ENCODE results near the gene ZNF692. TPM values are rescaled to one million over a fixed set of nuclear protein-coding genes. Genes with fewer than 3 reads are reported as not detected.

The ZNF692 gene
- total RNA-seq, 4 donors from 2014 or later: 8.0 to 38.0 (median 13.9) TPM

- DNase-seq: peak in 1 of 2 donors; percentile 30
- no peak overlapping the region for H3K4me3 ChIP-seq
- in situ Hi-C loops (cut with MboI; ENCODE audit: low sequenced_read_pairs in 4 of 4) (no loop called here), intact Hi-C loops (cut with DNase I; ENCODE audit: low total_unique reads) (no loop called here)
- no peaks in the 10 kb centered on the region for H3K9me3 ChIP-seq
- H3K27ac ChIP-seq: no peak overlapping the region
- ATAC-seq: no peak
- H3K27me3 ChIP-seq: no peaks in the 10 kb centered on the region
- H3K36me3 ChIP-seq: peaks cover 0 to 47% of the 10 kb centered on the region in 2 donors
- no peak for TF ChIP-seq POLR2A (IDR thresholded peaks at IDR 0.05)
- TF ChIP-seq CTCF (IDR thresholded peaks at IDR 0.05 in 4 of 5, conservative IDR thresholded peaks at IDR 0.05 in 1 of 5): no peak
- H3K4me1 ChIP-seq: peaks cover 0 to 7% of the 10 kb centered on the region in 2 donors
These were observed 48.0 kb downstream of the ZNF692 start for GRCh38 chr1:248810727-248811513.

GRCh38 chr1:248810000-248810726 lies 48.7 kb downstream of the ZNF692 start:
- in situ Hi-C loops (cut with MboI; ENCODE audit: low sequenced_read_pairs in 4 of 4) (no loop called here), intact Hi-C loops (cut with DNase I; ENCODE audit: low total_unique reads) (no loop called here)
- no peak overlapping the region for H3K27ac ChIP-seq
- peaks cover 0 to 39% of the 10 kb centered on the region in 2 donors for H3K36me3 ChIP-seq
- no peaks in the 10 kb centered on the region for H3K9me3 ChIP-seq
- no peak overlapping the region for H3K4me3 ChIP-seq
- no peak for DNase-seq
- peaks cover 0 to 7% of the 10 kb centered on the region in 2 donors for H3K4me1 ChIP-seq
- TF ChIP-seq POLR2A (IDR thresholded peaks at IDR 0.05): no peak
- TF ChIP-seq CTCF (IDR thresholded peaks at IDR 0.05 in 4 of 5, conservative IDR thresholded peaks at IDR 0.05 in 1 of 5): no peak
- no peak for ATAC-seq
- H3K27me3 ChIP-seq: no peaks in the 10 kb centered on the region

- peaks cover 0 to 7% of the 10 kb centered on the region in 2 donors for H3K4me1 ChIP-seq
- in situ Hi-C loops (cut with MboI; ENCODE audit: low sequenced_read_pairs in 4 of 4) (no loop called here), intact Hi-C loops (cut with DNase I; ENCODE audit: low total_unique reads) (no loop called here)
- DNase-seq: no peak
- H3K36me3 ChIP-seq: peaks cover 0 to 26% of the 10 kb centered on the region in 2 donors
- H3K4me3 ChIP-seq: no peak overlapping the region
- ATAC-seq: no peak
- no peak overlapping the region for H3K27ac ChIP-seq
- H3K27me3 ChIP-seq: no peaks in the 10 kb centered on the region
- TF ChIP-seq POLR2A (IDR thresholded peaks at IDR 0.05) (no peak), CTCF (IDR thresholded peaks at IDR 0.05 in 4 of 5, conservative IDR thresholded peaks at IDR 0.05 in 1 of 5) (no peak)
- no peaks in the 10 kb centered on the region for H3K9me3 ChIP-seq
These were observed 50.0 kb downstream of the ZNF692 start for GRCh38 chr1:248808876-248809275.

GRCh38 chr1:248807067-248807737 lies 51.7 kb downstream of the ZNF692 start:
- Histone ChIP-seq H3K9me3 (no peaks in the 10 kb centered on the region), H3K4me1 (peaks cover 0 to 7% of the 10 kb centered on the region in 2 donors), H3K27ac (no peak overlapping the region), H3K4me3 (no peak overlapping the region), H3K27me3 (no peaks in the 10 kb centered on the region), H3K36me3 (peaks cover 0 to 11% of the 10 kb centered on the region in 2 donors)
- in situ Hi-C loops (cut with MboI; ENCODE audit: low sequenced_read_pairs in 4 of 4) (no loop called here), intact Hi-C loops (cut with DNase I; ENCODE audit: low total_unique reads) (no loop called here)
- DNase-seq (no peak), ATAC-seq (peak in 1 of 2 donors; percentile 70)
- peak in 4 of 5 experiments; percentile 18 to 63 (median 50) for TF ChIP-seq CTCF (IDR thresholded peaks at IDR 0.05 in 4 of 5, conservative IDR thresholded peaks at IDR 0.05 in 1 of 5)
- no peak for TF ChIP-seq POLR2A (IDR thresholded peaks at IDR 0.05)

Data from gastrocnemius medialis (tissue), 4 donors.